Endothelial cell of umbilical vein (primary cell): ENCODE data around the gene MDM1. TPM values are rescaled to one million over a fixed set of nuclear protein-coding genes. Genes with fewer than 3 reads are reported as not detected.
A peak's percentile ranks its signal among the peaks of the same experiment; 100 is the strongest.

Experiments
- BruUV-seq: library from RNA; stranded (reverse); fragments of 400-500 nt; replicated peaks from 2 replicates; lab custom pipeline; 2021; lab: Mats Ljungman, UMichigan
- CTCF ChIA-PET: fragments of 300-600, 350-600 bp; sonication (Branson Sonifier 250); formaldehyde crosslinking; loops from one replicate; lab custom pipeline; 2021; ENCODE audit warnings: antibody characterized with exemption, inconsistent platforms; lab: Charles Lee
- POLR2A ChIA-PET: fragments of 300-600, 350-600 bp; sonication (Branson Sonifier 250); formaldehyde crosslinking; loops from one replicate; lab custom pipeline; 2021; ENCODE audit warnings: antibody characterized with exemption, inconsistent platforms; lab: Charles Lee
- DNase-seq: peaks from one replicate; pipeline ENCODE4 v3.0.0-alpha.2; 2011; ENCODE audit warnings: low read depth, low spot score
- FAIRE-seq: peaks from 2 replicates; lab custom pipeline; 2011; peaks lifted over from hg19 to GRCh38; lab: Jason Lieb, UNC
- H2AFZ ChIP-seq: 2 replicates; pipeline ENCODE4 v1.6.0; 2012; ENCODE audit warnings: low read depth, low read length, control low read depth, inconsistent platforms
- H3K27ac ChIP-seq: 2 replicates; pipeline ENCODE4 v1.5.1; 2011; ENCODE audit warnings: low read depth, mild to moderate bottlenecking, control low read depth, low read length, moderate library complexity; ENCODE audit not compliant: insufficient read depth
- H3K27me3 ChIP-seq, 2 experiments: 2 replicates each; pipeline versions ENCODE4 v1.6.0 to v1.6.1; 2011; ENCODE audit warnings: low read length in 2 of 2, mixed read lengths in 1 of 2; ENCODE audit not compliant: control insufficient read depth in 2 of 2, insufficient read depth in 2 of 2
- H3K36me3 ChIP-seq, 2 experiments: 2 replicates in 1 of 2; 3 replicates in 1 of 2; pipeline ENCODE4 v1.5.1; 2011; ENCODE audit warnings: low read length in 2 of 2, mild to moderate bottlenecking in 1 of 2, moderate library complexity in 1 of 2; ENCODE audit not compliant: control insufficient read depth in 2 of 2, insufficient read depth in 2 of 2; ENCODE audit errors: extremely low read depth in 1 of 2
- H3K4me1 ChIP-seq: 3 replicates; pipeline ENCODE4 v1.5.1; 2011; ENCODE audit warnings: mild to moderate bottlenecking, low read length; ENCODE audit not compliant: control insufficient read depth, insufficient read depth; ENCODE audit errors: extremely low read depth
- H3K4me2 ChIP-seq: 2 replicates; pipeline ENCODE4 v1.6.1; 2011; ENCODE audit warnings: low read length, control low read depth, mixed read lengths; ENCODE audit not compliant: insufficient read depth
- H3K4me3 ChIP-seq, 3 experiments: fragments of 200-600 bp in 1 of 3; sonication (generic), shearing (Covaris generic) in 1 of 3; replicated peaks in 1 of 3; 2 replicates each; pipeline ENCODE4 v1.5.1; 2011 to 2016; ENCODE audit warnings: control low read depth in 3 of 3, low read length in 3 of 3, mild to moderate bottlenecking in 2 of 3, inconsistent platforms in 1 of 3, low read depth in 1 of 3, moderate library complexity in 1 of 3; ENCODE audit not compliant: insufficient read depth in 1 of 3
- H3K79me2 ChIP-seq: 2 replicates; pipeline ENCODE4 v1.6.0; 2012; ENCODE audit warnings: low read length, inconsistent platforms; ENCODE audit not compliant: control insufficient read depth, insufficient read depth
- H3K9ac ChIP-seq: replicated peaks from 2 replicates; pipeline ENCODE3; 2011; ENCODE audit warnings: low read length, control low read depth; ENCODE audit not compliant: insufficient read depth; ENCODE audit errors: extremely low read depth
- H3K9me1 ChIP-seq: replicated peaks from 3 replicates; pipeline ENCODE4 v1.6.0; 2011; ENCODE audit warnings: mild to moderate bottlenecking, low read length; ENCODE audit not compliant: control insufficient read depth, insufficient read depth; ENCODE audit errors: extremely low read depth
- H3K9me3 ChIP-seq: replicated peaks from 2 replicates; pipeline ENCODE4 v1.5.1; 2012; ENCODE audit warnings: low read length, inconsistent platforms; ENCODE audit not compliant: control insufficient read depth, insufficient read depth
- H4K20me1 ChIP-seq: replicated peaks from 2 replicates; pipeline ENCODE3; 2011; ENCODE audit warnings: mild to moderate bottlenecking, low read length; ENCODE audit not compliant: control insufficient read depth, insufficient read depth; ENCODE audit errors: extremely low read depth
- GATA2 ChIP-seq: IDR thresholded peaks from 2 replicates; pipeline ENCODE4 v1.7.0; 2011; ENCODE audit warnings: low read depth, mild to moderate bottlenecking, moderate library complexity, mixed read lengths, low read length; ENCODE audit not compliant: insufficient read length, insufficient read depth
- JUN ChIP-seq: IDR thresholded peaks from 2 replicates; pipeline ENCODE4 v1.6.1; 2011; ENCODE audit warnings: borderline replicate concordance, low read depth; ENCODE audit not compliant: insufficient read length, insufficient read depth
- MYC ChIP-seq: IDR thresholded peaks from one replicate; pipeline ENCODE4 v1.6.1; 2011; ENCODE audit warnings: mild to moderate bottlenecking, low read depth, low read length
- POLR2A ChIP-seq: IDR thresholded peaks from 2 replicates; pipeline ENCODE4 v1.6.1; 2012; ENCODE audit warnings: low read depth, mild to moderate bottlenecking, control low read depth, low read length
- dilution Hi-C: fragments of 300-500 bp; cut with MboI; formaldehyde crosslinking; loops from one replicate; pipeline ENCODE4 v1.15.0; 2019; ENCODE audit warnings: low sequenced_read_pairs; ENCODE audit not compliant: extremely low pct_ligation_motif_present
- intact Hi-C: fragments of 100-400 bp; cut with micrococcal nuclease; formaldehyde crosslinking; loops from one replicate; pipeline ENCODE4 v1.10.0; 2022
- polyA plus RNA-seq, 4 experiments: library from polyadenylated mRNA; depleted of rRNA in 3 of 4; stranded (reverse) in 3 of 4; unstranded in 1 of 4; fragments of >200 nt; gene quantifications; 2 replicates each; pipeline versions ENCODE4 v1.2.1 to v1.2.3, GENCODE V29; 2011 to 2012; ENCODE audit warnings: missing spikeins in 1 of 4
- total RNA-seq: library from RNA; stranded (reverse); gene quantifications from 2 replicates; pipeline ENCODE4 v1.2.3, GENCODE V29; 2021
- TF ChIP-seq, protein P1 (sequence below), 2 donors: IDR thresholded peaks; 1 replicate in 1 of 2; 2 replicates in 1 of 2; pipeline ENCODE4 v1.5.1; 2011; ENCODE audit warnings: low read length in 2 of 2, mild to moderate bottlenecking in 2 of 2, moderate library complexity in 2 of 2, control low read depth in 1 of 2, inconsistent platforms in 1 of 2, low read depth in 1 of 2; ENCODE audit not compliant: insufficient read depth in 1 of 2; ENCODE audit errors: extremely low read depth in 1 of 2

The MDM1 gene
- total and polyA plus RNA-seq, 2 donors (not counting 3 experiments of a cell fraction or from before 2014, with no cell fraction given): 4.3 to 12.5 TPM

DNA sequence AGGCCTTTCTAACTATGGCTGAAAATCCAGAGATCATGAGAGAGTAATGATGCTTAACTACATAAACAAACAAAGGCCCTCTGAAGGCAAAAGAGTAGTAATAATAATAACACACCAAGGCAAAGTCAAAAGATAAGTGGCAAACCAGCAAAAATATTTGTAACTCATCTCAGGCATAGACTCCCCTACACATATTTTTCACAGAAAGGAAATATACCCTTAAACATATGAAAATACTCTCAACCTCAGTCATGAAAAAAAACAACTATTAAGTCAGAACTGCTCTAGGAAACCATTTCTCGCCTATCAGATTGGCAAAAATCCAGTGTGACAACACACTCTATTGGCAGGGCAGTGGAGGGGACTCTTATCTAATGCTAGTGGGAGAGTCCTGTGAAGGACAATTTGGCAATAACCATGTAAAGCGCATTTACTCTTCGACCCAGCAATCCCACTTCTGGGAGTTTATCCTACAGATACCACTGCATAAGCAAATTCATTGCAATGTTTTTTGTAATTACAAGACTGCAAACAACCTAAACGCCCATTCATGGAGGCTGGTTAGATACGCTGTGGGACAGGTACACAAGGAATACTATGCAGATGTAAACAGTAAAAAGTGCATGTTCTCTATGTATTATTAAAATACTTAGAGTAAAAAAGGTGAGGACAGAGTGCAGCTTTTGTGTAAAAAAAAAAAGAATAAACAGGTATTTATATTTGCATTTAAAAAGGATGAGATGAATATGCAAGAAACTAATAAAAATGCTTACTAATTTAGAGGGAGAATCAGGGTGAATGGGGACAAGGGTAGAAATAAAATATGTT is 52.7 kb downstream of the MDM1 start:
- Histone ChIP-seq H3K9ac (no peak overlapping the region), H3K27ac (no peak overlapping the region), H3K4me2 (no peak overlapping the region), H3K36me3 (no peaks in the 10 kb centered on the region), H2AFZ (no peak overlapping the region), H3K27me3 (peaks cover 0 to under 1% of the 10 kb centered on the region in 2 experiments), H4K20me1 (no peaks in the 10 kb centered on the region), H3K79me2 (no peaks in the 10 kb centered on the region), H3K9me3 (no peaks in the 10 kb centered on the region), H3K9me1 (no peaks in the 10 kb centered on the region), H3K4me1 (peaks cover 11% of the 10 kb centered on the region), H3K4me3 (no peak overlapping the region)
- intact Hi-C loops (no loop called here), dilution Hi-C loops (no loop called here)
- POLR2A ChIA-PET: no interaction called here
- no TSS peak for BruUV-seq
- CTCF ChIA-PET: no interaction called here
- peak; percentile 70 for DNase-seq
- TF ChIP-seq POLR2A (no peak), JUN (no peak), GATA2 (peak; percentile 97), MYC (no peak)
- TF ChIP-seq, protein P1, sequence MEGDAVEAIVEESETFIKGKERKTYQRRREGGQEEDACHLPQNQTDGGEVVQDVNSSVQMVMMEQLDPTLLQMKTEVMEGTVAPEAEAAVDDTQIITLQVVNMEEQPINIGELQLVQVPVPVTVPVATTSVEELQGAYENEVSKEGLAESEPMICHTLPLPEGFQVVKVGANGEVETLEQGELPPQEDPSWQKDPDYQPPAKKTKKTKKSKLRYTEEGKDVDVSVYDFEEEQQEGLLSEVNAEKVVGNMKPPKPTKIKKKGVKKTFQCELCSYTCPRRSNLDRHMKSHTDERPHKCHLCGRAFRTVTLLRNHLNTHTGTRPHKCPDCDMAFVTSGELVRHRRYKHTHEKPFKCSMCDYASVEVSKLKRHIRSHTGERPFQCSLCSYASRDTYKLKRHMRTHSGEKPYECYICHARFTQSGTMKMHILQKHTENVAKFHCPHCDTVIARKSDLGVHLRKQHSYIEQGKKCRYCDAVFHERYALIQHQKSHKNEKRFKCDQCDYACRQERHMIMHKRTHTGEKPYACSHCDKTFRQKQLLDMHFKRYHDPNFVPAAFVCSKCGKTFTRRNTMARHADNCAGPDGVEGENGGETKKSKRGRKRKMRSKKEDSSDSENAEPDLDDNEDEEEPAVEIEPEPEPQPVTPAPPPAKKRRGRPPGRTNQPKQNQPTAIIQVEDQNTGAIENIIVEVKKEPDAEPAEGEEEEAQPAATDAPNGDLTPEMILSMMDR (IDR thresholded peaks at IDR 0.05; ENCODE audit: extremely low read depth in 1 of 2, insufficient read depth in 1 of 2, low read depth in 1 of 2, low read length in 2 of 2): no peak
- peak; percentile 76 for FAIRE-seq
